Neutrophil (primary cell): ENCODE results near the gene PLBD2.

ENCODE experiments used
- H3K27ac ChIP-seq: fragments of 200-600 bp; sonication (generic); 2 replicates; pipeline ENCODE4 v1.5.1; 2016; ENCODE audit warnings: mild to moderate bottlenecking, moderate library complexity
- H3K27me3 ChIP-seq: fragments of 200-600 bp; sonication (generic); 2 replicates; pipeline ENCODE4 v1.6.0; 2016; ENCODE audit warnings: mild to moderate bottlenecking
- H3K36me3 ChIP-seq: fragments of 200-600 bp; sonication (generic); 2 replicates; pipeline ENCODE4 v1.5.1; 2017
- H3K4me1 ChIP-seq, 2 experiments: fragments of 200-600 bp in 1 of 2; sonication (generic) in 1 of 2; 1 replicate in 1 of 2; 2 replicates in 1 of 2; pipeline versions ENCODE4 v1.5.1 to v1.6.1; 2013 to 2016; ENCODE audit warnings: low read depth in 1 of 2, low read length in 1 of 2, mild to moderate bottlenecking in 1 of 2, moderate library complexity in 1 of 2; ENCODE audit not compliant: control insufficient read depth in 1 of 2, insufficient read depth in 1 of 2
- H3K4me3 ChIP-seq, 2 experiments: fragments of 200-600 bp in 1 of 2; sonication (generic) in 1 of 2; 1 replicate in 1 of 2; 2 replicates in 1 of 2; pipeline ENCODE4 v1.5.1; 2013 to 2016; ENCODE audit warnings: low read depth in 1 of 2, low read length in 1 of 2, mild to moderate bottlenecking in 1 of 2, moderate library complexity in 1 of 2
- H3K9me3 ChIP-seq: fragments of 200-600 bp; sonication (generic); 2 replicates; pipeline ENCODE4 v1.5.1; 2016
- CTCF ChIP-seq: fragments of 200-600 bp; sonication (generic); IDR thresholded peaks from 2 replicates; pipeline ENCODE4 v1.5.1; 2016; ENCODE audit warnings: antibody characterized with exemption

Gene PLBD2

GRCh38 chr12:113384778-113385177 lies 26.4 kb downstream of the PLBD2 start:
- no peaks in the 10 kb centered on the region for H3K27me3 ChIP-seq
- no peak for TF ChIP-seq CTCF
- H3K27ac ChIP-seq = no peak overlapping the region
- no peaks in the 10 kb centered on the region for H3K36me3 ChIP-seq
- no peak overlapping the region for H3K4me3 ChIP-seq
- no peaks in the 10 kb centered on the region for H3K9me3 ChIP-seq
- no peaks in the 10 kb centered on the region for H3K4me1 ChIP-seq

- no peak for TF ChIP-seq CTCF
- Histone ChIP-seq H3K27me3 (no peaks in the 10 kb centered on the region), H3K27ac (no peak overlapping the region), H3K36me3 (no peaks in the 10 kb centered on the region), H3K4me3 (no peak overlapping the region), H3K4me1 (no peaks in the 10 kb centered on the region), H3K9me3 (no peaks in the 10 kb centered on the region)
Observed at GRCh38 chr12:113385282-113385882, 27.0 kb downstream of the PLBD2 start.

GRCh38 chr12:113386866-113387566 lies 28.6 kb downstream of the PLBD2 start:
- H3K36me3 ChIP-seq = no peaks in the 10 kb centered on the region
- H3K4me1 ChIP-seq = no peaks in the 10 kb centered on the region
- no peaks in the 10 kb centered on the region for H3K9me3 ChIP-seq
- no peak overlapping the region for H3K4me3 ChIP-seq
- H3K27ac ChIP-seq = no peak overlapping the region
- no peaks in the 10 kb centered on the region for H3K27me3 ChIP-seq
- TF ChIP-seq CTCF = no peak

GRCh38 chr12:113387631-113388030 lies 29.2 kb downstream of the PLBD2 start:
- no peak overlapping the region for H3K4me3 ChIP-seq

GRCh38 chr12:113388351-113388750 lies 30.0 kb downstream of the PLBD2 start:
- no peaks in the 10 kb centered on the region for H3K27me3 ChIP-seq
- no peak overlapping the region for H3K4me3 ChIP-seq
- H3K27ac ChIP-seq = no peak overlapping the region
- no peaks in the 10 kb centered on the region for H3K9me3 ChIP-seq
- H3K4me1 ChIP-seq = no peaks in the 10 kb centered on the region
- TF ChIP-seq CTCF = no peak
- no peaks in the 10 kb centered on the region for H3K36me3 ChIP-seq

More at GRCh38 chr12:113387631-113388030, 29.2 kb downstream of the PLBD2 start:
- Histone ChIP-seq H3K36me3 (no peaks in the 10 kb centered on the region), H3K27ac (no peak overlapping the region), H3K9me3 (no peaks in the 10 kb centered on the region), H3K4me1 (no peaks in the 10 kb centered on the region), H3K27me3 (no peaks in the 10 kb centered on the region)
- no peak for TF ChIP-seq CTCF
